CD4-positive, alpha-beta T cell treated with Interleukin-2 at 100 ng/mL for 4 hours (primary cell): ENCODE data around the gene ENDOG.

Experiments
- DNase-seq: peaks from one replicate; pipeline ENCODE4 v3.0.0-alpha.2; 2020; ENCODE audit warnings: low spot score

Gene ENDOG

DNA sequence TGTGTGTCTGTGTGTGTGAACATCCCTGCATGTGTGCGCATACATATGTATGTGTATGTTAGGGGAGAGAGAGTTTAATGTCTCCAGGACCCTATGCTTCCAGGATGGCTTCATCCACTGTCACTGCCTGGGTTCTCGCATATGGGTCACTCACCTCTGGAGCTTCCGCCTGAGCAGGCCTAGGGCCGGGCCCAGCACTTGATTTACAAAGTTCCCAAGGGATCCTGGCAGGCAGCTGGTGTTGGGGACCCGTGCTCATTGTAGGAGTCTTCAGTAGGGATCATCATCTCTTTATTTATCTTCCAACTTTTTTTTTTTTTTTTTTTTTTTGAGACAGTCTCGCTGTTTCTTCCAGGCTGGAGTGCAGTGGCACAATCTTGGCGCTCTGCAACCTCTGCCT lies 18.2 kb upstream of the ENDOG start:
- DNase-seq: no peak

GRCh38 chr9:128802482-128802881 lies 15.8 kb upstream of the ENDOG start:
- no peak for DNase-seq

DNA sequence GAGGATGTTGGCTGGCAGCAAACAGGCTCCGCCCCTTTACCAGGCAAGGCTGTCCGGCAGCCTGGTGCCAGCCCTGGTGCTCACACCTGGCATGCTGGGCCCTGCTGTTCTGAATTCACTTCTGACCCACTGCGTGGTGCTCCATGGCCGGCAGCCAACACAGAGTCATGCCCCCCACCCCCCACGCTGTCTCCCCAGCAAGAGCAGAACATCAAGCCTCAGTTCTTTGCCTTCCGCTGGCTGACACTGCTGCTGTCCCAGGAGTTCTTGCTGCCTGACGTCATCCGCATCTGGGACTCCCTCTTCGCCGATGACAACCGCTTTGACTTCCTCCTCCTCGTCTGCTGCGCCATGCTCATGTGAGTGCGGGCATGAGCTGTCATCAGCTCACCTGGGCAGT lies 12.6 kb upstream of the ENDOG start:
- DNase-seq: no peak

GRCh38 chr9:128807827-128808226 lies 10.5 kb upstream of the ENDOG start:
- no peak for DNase-seq

DNA sequence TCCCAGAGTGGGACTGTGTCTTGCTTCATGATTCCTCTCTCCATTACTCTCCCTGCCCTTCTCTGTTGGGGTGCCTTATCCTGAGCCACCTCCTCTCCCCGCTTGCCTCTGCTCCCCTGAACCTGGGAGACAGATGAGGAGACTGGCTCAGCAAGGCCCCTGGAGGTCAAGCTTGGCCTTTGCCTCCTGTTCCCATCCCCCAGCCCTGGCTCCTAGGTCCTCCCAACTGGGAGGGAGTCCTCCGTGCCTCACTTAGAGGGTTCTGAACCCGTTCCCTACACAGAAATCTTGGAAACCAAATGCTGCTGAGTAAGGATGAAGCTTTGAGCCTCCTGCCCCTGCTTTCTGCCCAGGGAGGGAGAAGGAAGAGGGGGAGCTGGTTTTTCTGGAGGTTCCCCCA lies 9.8 kb upstream of the ENDOG start:
- no peak for DNase-seq

GRCh38 chr9:128809036-128809599 lies 9.2 kb upstream of the ENDOG start:
- DNase-seq: no peak

GRCh38 chr9:128809831-128810230 lies 8.5 kb upstream of the ENDOG start:
- DNase-seq: no peak

DNA sequence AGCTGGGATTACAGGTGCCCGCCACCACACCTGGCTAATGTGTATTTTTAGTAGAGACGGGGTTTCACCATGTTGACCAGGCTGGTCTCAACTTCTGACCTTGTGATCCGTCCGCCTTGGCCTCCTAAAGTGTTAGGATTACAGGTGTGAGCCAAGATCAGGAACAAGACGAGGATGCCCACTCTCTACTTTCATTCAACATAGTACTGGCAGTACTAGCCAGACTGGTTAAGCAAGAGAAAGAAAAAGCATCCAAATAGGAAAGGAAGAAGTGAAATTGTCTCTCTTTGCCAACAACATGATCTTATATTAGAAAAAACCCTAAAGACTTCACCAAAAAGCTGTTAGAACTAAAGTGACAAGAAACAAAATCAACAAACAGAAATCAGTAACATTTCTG lies 7.4 kb upstream of the ENDOG start:
- DNase-seq: no peak

DNA sequence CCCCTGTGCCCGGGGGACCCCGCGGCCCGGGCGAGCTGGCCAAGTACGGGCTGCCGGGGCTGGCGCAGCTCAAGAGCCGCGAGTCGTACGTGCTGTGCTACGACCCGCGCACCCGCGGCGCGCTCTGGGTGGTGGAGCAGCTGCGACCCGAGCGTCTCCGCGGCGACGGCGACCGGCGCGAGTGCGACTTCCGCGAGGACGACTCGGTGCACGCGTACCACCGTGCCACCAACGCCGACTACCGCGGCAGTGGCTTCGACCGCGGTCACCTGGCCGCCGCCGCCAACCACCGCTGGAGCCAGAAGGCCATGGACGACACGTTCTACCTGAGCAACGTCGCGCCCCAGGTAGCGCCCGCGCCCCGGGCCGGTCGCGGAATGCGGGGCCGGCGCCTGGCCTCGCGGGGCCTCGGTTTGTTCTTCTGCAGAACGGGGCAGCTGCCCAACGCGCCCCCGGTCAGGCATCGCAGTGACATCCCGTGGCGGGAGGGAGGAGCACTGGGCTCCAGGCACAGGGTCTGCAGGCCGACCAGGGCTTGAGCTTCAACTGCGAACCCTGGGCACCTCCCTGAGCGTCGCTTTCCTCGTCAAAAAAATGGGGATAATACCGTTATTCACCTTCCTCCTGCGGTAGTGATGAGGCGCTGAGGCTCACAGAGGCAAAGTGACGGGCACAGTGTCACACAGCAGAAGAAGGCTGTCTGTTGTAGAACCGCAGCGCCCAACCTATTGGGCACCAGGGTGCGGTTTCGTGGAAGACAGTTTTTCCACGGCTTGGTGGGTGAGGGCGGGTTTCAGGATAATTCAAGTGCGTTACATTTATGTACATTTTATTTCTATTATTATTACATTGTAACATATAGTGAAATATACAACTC lies 777 bp downstream of the ENDOG start:
- DNase-seq: peak; percentile 44

DNA sequence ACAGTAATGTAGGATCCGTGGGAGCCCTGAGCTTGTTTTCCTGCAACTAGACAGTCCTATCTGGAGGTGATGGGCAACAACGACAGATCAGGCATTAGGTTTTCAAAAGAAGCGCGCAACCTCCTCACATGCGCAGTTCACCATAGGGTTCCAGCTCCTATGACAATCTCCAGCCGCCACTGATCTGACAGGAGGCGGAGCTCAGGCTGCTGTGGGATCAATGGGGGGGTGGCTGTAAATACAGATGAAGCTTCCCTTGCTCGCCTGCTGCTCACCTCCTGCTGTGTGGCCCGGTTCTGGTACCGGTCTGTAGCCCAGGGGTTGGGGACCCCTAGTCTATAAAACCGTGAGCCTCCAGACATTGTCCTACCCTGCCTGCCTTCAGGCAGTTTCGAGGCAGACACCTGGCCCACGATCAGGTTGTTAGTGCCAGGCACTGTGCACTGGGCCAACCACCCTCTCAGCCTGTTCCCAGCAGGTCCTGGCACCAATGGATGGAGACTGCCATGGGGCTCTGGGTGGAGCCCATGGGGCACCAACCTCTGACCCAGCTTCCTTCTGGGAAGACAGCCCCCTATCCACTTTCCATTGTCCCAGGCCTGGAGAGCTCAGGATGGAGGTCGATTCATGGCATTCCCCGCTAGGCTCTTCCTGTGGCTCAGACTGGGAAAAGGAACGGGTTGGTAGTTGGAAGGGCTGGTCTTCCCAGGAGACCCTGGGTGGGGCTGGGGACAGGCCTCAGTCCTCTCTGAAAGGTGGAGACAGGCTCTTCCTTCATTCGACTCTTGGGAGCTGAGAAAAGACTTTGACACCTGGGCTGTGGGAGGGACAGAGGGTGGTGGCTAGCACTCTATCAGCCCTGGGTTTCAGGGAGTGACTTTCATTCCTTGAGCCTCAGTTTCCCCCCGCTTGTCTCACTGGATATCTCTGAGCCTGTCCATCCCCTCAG lies 1.7 kb downstream of the ENDOG start:
- no peak for DNase-seq

- DNase-seq: no peak
These were observed 2.6 kb downstream of the ENDOG start for GRCh38 chr9:128820665-128821583.

DNA sequence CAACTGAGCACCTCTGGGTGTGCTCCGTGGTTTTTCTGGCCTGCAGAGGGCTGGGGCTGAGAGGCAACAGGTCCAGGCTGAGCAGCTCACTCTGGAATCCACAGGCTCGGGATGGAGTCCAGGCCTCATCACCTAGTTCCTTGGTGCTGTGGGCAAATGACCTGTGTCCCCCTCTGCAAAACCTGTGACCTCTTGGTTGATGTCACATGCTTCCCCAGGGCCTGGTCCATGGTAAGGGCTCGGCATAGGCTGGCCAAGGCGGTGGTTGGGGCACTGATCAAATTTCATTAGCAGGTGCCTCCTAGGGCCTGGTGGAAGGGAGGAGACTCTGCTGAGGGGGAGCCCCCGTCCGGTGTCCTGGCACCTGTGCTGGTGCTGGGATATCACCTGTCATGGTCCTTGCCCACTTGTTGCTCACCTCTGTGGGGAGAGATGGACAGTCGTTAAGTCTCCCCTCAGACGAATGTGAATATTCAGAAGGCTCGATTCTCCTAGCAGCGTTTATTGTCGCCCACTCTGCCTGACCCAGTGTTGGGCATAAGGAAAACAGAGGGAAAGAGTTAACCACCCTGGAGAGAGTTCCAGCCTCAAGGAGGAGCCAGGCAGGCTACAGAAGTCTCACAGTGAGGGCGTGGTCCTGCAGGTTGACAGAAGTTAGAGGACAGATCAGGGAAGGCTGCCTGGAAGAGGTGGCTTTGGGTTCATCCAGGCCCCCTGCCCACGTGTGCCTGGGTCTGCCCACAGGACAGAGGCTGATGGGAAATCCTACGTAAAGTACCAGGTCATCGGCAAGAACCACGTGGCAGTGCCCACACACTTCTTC lies 3.5 kb downstream of the ENDOG start:
- no peak for DNase-seq

DNA sequence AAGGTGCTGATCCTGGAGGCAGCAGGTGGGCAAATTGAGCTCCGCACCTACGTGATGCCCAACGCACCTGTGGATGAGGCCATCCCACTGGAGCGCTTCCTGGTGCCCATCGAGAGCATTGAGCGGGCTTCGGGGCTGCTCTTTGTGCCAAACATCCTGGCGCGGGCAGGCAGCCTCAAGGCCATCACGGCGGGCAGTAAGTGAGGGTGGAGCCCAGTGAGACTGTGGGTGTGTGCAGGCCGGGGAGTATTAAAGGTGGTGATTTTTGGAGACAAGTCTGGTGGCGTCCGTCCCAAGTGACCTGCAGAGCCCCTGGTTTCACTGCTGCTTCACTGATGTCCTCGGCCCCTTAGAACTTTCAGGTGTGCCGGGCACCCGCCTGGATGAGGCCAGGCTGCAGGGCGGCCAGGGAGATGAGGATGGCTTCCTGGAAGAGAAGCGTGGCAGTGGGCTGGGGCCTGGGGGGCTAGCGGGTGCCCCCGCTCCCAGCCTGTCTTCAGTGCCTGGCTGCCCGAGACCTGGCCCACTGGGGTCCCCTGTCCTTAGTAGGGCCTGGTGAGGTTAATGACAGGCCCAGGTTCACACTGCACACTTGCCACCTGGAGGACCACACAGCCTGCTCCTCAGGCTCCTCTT lies 4.2 kb downstream of the ENDOG start:
- DNase-seq: no peak

GRCh38 chr9:128823362-128823902 lies 5.1 kb downstream of the ENDOG start:
- no peak for DNase-seq

DNA sequence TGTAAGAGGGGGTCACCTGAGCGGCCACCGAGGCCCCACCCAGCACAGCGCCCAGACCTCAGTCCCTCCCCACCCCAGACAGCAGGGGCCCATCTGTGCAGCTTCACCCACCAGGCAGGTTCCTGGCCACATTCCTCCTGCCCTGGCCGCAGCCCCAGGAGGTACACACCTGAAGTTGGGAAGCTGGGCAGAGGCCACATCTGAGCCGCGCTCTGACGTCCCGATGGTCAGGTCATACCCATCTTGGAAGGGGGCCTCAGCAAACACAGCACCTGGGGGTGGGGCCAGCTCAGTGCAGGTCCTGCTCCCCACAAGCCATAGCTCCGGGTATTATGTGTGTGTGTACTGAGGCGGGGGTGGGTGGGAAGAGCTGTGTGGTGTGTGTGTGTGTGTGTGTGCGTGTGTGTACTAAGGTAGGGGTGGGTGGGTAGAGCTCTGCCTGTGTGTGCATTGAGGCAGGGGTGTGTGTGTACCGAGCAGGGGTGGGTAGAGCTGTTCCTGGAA lies 5.7 kb downstream of the ENDOG start:
- no peak for DNase-seq

DNA sequence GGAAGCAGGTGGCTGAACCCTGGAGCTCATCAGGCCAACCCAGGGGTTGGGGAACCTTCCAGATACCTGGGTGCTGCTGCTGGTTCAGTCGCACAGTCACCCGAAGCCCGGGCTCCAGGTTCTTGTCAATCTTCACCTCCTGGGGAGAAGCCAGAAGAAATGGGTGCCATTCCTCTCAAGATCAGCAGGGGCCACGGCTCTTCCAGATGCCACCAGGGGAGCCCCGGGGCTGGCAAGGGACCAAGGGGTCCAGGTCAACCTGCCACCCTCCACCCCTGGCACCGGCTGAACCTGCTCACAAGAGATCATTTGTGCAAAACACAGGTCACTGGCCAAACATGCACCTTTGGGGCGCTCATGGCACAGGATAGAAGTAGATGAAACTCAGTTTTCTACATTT lies 6.6 kb downstream of the ENDOG start:
- DNase-seq: no peak

DNA sequence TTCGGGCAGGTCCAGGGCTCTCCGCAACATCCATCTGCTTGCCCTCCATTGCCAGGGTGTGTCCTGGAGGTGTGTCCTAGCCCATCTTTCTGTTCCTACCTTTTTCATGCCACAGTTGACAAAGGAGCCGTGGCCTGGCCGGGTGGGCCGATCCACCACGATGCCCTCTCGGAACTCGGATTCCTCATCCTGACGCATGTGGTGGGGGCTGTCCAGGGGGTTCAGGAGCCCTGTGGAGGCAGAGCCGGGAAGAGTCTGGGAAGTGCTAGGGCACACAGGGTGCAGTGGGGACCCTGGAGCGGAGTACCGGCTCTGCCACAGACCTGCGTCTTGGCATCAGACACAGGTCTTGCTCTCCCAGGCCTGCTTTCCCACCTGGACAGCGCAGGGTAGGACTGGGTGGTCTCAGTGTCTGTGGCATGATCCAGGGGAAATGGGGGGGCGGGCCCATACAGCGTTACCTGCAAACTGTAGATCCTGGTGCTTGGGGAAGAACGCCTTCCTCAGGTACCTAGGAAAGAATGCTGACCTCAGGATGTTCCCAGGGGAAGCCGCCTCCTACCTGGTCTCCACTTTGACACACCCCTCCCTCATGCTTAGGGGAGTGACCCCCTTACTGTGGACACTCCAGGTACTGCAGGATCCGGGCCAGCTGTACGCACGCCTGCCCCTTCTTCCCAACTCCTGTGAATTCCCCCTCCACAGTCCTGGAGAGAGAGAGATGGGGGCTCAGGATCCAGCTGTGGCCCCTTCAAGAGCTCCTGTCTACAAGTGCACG lies 7.8 kb downstream of the ENDOG start:
- DNase-seq: no peak

GRCh38 chr9:128828267-128828666 lies 10.0 kb downstream of the ENDOG start:
- DNase-seq: no peak
